GM06990 (cell line): ENCODE results near the gene MRPL43.

Experiments
- DNase-seq: peaks from one replicate; pipeline ENCODE4 v3.0.0-alpha.2; 2011; ENCODE audit not compliant: insufficient read length; ENCODE audit errors: extremely low read depth
- H3K27me3 ChIP-seq: replicated peaks from 2 replicates; pipeline ENCODE4 v1.6.0; 2011; ENCODE audit warnings: low read length; ENCODE audit not compliant: control insufficient read depth, insufficient read depth
- H3K36me3 ChIP-seq: 2 replicates; pipeline ENCODE4 v1.5.1; 2011; ENCODE audit warnings: low read length; ENCODE audit not compliant: control insufficient read depth, insufficient read depth
- H3K4me3 ChIP-seq: replicated peaks from 2 replicates; pipeline ENCODE4 v1.5.1; 2011; ENCODE audit warnings: low read depth, mild to moderate bottlenecking, control low read depth, low read length
- CTCF ChIP-seq: IDR thresholded peaks from 2 replicates; pipeline ENCODE4 v1.5.1; 2011; ENCODE audit warnings: low read length, control low read depth, mild to moderate bottlenecking, inconsistent platforms; ENCODE audit not compliant: insufficient read depth, poor library complexity, severe bottlenecking

The MRPL43 gene

GRCh38 chr10:100967332-100967731 lies 20.0 kb downstream of the MRPL43 start:
- peaks cover 5% of the 10 kb centered on the region for H3K36me3 ChIP-seq

DNA sequence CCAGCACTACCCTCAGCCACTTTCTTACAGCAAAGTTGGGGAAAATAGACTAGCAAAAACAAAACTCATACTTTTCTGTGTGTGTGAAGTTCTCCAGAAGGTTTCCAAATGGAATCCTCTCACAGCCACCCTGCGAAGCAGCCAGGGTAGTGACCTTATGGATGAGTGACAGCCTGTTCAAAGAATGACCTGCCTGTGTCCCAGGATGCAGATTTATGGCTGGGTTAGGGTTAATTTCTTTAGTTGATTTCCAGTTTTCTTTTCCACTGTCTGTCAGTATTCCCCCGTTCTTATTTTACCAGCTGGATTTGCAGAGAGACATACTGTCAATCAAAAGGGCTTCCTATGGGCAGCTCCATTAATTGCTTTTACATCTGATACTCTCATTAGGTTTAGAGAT lies 20.4 kb downstream of the MRPL43 start:
- no peak overlapping the region for H3K4me3 ChIP-seq
- no peaks in the 10 kb centered on the region for H3K27me3 ChIP-seq
- peaks cover 5% of the 10 kb centered on the region for H3K36me3 ChIP-seq
- no peak for DNase-seq
- no peak for TF ChIP-seq CTCF

More at GRCh38 chr10:100967332-100967731, 20.0 kb downstream of the MRPL43 start:
- Histone ChIP-seq H3K27me3 (no peaks in the 10 kb centered on the region), H3K4me3 (no peak overlapping the region)
- TF ChIP-seq CTCF: no peak
- DNase-seq: no peak

DNA sequence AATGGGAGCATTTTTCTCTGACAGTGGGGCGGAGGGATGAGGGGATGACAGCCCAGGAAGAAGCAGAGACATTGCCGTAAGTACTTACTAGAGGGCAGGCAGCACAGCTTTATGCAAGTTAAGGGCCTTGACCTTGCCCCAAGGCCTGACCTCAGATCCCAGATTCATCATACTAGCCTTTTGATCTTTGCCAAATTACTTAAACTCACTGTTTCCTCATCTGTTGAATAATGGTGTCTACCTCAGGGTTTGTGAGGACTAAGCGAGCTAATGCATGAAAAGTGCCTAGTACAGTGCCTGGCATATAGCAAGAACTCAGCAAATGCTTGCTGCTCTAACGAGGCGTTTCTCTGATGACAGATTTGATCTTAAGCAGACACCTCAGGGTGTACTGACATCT lies 21.5 kb downstream of the MRPL43 start:
- Histone ChIP-seq H3K4me3 (no peak overlapping the region), H3K36me3 (peaks cover 5% of the 10 kb centered on the region), H3K27me3 (no peaks in the 10 kb centered on the region)
- no peak for DNase-seq
- TF ChIP-seq CTCF: no peak

DNA sequence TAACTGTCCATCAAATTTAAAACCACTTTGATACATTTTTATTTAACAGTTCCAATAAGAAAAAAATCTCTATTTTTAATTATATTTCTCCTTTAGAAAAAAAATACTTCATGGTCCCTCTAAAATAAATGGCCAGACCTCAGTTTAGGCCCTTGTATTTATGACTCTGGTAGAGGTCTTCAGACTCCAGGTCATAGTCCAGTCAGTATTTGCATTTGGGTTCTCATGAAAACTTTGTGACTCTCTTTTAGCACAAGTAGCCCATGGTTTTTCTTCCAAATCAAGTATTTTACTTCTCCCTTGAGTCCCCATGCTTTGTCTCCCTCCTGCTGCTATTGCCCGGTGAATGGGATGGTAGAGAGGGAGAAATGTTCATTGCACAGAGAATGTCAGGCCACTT lies 23.5 kb downstream of the MRPL43 start:
- H3K36me3 ChIP-seq: peaks cover 5% of the 10 kb centered on the region
- no peak overlapping the region for H3K4me3 ChIP-seq
- H3K27me3 ChIP-seq: no peaks in the 10 kb centered on the region
- no peak for DNase-seq
- no peak for TF ChIP-seq CTCF

GRCh38 chr10:100962351-100963080 lies 24.8 kb downstream of the MRPL43 start:
- no peak for DNase-seq
- no peaks in the 10 kb centered on the region for H3K27me3 ChIP-seq
- no peak overlapping the region for H3K4me3 ChIP-seq
- H3K36me3 ChIP-seq: peaks cover 6% of the 10 kb centered on the region
- no peak for TF ChIP-seq CTCF

GRCh38 chr10:100960251-100960650 lies 27.0 kb downstream of the MRPL43 start:
- Histone ChIP-seq H3K27me3 (no peaks in the 10 kb centered on the region), H3K36me3 (peaks cover 4% of the 10 kb centered on the region), H3K4me3 (no peak overlapping the region)
- no peak for TF ChIP-seq CTCF
- DNase-seq: no peak
